ENCODE results near the gene LAMB1. TPM values are rescaled to one million over a fixed set of nuclear protein-coding genes. Genes with fewer than 3 reads are reported as not detected.

LAMB1 gene
- total and polyA plus RNA-seq, 2 of the 13 experiments (the other 11 are each of a cell fraction or from before 2014, with no cell fraction given), result 109 to 124 TPM

- TF ChIP-seq ZGPAT (CRISPR knock-in tag; IDR thresholded peaks at IDR 0.05) (peak; percentile 78), SSRP1 (CRISPR knock-in tag; IDR thresholded peaks at IDR 0.05) (no peak), JUN (CRISPR knock-in tag; IDR thresholded peaks at IDR 0.05) (no peak), FOXA1 (IDR thresholded peaks at IDR 0.05) (no peak), FOXA1 (CRISPR knock-in tag; IDR thresholded peaks at IDR 0.05) (peak; percentile 77), ARID4A (CRISPR knock-in tag; IDR thresholded peaks at IDR 0.05; ENCODE audit: borderline replicate concordance) (peak; percentile 47; the same call in 1 of the 2 replicates), MAZ (IDR thresholded peaks at IDR 0.05; ENCODE audit: borderline replicate concordance, low read depth, low read length) (no peak), MAZ (CRISPR knock-in tag; IDR thresholded peaks at IDR 0.05; ENCODE audit: low read depth) (no peak), CEBPB (IDR thresholded peaks at IDR 0.05; ENCODE audit: borderline replicate concordance, low read depth, low read length) (peak; percentile 95), MBNL3 (CRISPR knock-in tag; conservative IDR thresholded peaks at IDR 0.05) (no peak), ZIK1 (CRISPR knock-in tag; IDR thresholded peaks at IDR 0.05; ENCODE audit: borderline replicate concordance, low read depth) (no peak), PLSCR1 (CRISPR knock-in tag; IDR thresholded peaks at IDR 0.05; ENCODE audit: borderline replicate concordance) (no peak), DBP (CRISPR knock-in tag; IDR thresholded peaks at IDR 0.05; ENCODE audit: not compliant biosample characterization) (no peak), NCOA5 (CRISPR knock-in tag; IDR thresholded peaks at IDR 0.05) (no peak), ZKSCAN8 (CRISPR knock-in tag; IDR thresholded peaks at IDR 0.05; ENCODE audit: borderline replicate concordance) (peak; percentile 80; the same call in 1 of the 2 replicates), ZBTB8A (CRISPR knock-in tag; IDR thresholded peaks at IDR 0.05; ENCODE audit: borderline replicate concordance, low read depth) (no peak), PAF1 (CRISPR knock-in tag; IDR thresholded peaks at IDR 0.05) (no peak), ZBTB46 (CRISPR knock-in tag; IDR thresholded peaks at IDR 0.05; ENCODE audit: borderline replicate concordance) (no peak)
Observed at GRCh38 chr7:107972075-107972482, 30.9 kb downstream of the LAMB1 start (continued).

Measured in HepG2 (cell line).